NCI-H748 (cell line): Measurements from ENCODE around the gene FCGR2B.
"Not testable (repeated sequence)": the region's sequence is repeated elsewhere in the genome, so short reads cannot be mapped to it uniquely, and the experiment has no call there.

Source experiments
- DNase-seq: peaks from one replicate; lab custom pipeline; 2025; ENCODE audit not compliant: unreplicated experiment; lab: John Stamatoyannopoulos, UW

The FCGR2B gene

DNA sequence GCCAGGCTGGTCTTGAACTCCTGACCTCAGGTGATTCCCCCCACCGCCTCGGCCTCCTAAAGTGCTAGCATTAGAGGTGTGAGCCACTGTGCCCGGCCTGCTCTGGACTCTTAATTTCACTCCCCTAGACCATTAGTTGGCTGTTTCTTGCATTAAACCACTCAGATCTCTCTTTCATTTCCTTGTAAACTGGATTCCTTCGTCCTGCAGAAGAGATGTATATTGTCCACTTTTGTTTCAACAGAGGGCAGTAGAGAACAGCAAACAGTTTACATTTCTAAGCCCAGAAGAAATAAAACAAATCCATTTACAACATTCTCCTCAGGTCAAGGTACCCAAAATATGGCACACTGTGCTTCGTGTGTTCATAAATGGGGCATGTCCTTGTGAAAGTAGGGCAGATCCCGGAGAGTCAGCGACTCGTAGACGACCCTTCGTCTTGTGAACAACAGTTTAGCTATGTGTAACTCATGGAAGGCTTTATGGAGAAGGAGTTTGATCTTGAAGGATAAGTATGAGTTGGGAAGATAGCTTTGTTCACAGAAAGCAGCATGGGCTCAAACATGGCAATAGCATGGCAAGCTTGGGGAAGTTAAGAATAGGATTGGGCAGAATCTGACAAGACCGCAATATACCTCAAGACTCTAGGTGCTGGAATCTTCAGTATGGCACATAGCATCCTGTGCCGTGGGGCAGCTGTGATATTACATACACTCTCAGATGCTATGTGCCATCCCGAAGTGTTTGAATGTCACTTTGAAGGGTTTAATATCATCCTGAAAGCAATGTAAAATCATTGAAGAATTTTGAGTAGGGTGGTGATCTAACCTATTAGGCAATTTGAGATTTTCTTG, 15.2 kb upstream of the FCGR2B start:
- peak; percentile 50 for DNase-seq

GRCh38 chr1:161653541-161653940, 9.4 kb upstream of the FCGR2B start:
- DNase-seq: not testable (repeated sequence)

GRCh38 chr1:161653971-161654370, 9.0 kb upstream of the FCGR2B start:
- not testable (repeated sequence) for DNase-seq

GRCh38 chr1:161658524-161658923, 4.4 kb upstream of the FCGR2B start:
- not testable (repeated sequence) for DNase-seq

- not testable (repeated sequence) for DNase-seq
Measured at GRCh38 chr1:161661660-161662311, 1.2 kb upstream of the FCGR2B start.

GRCh38 chr1:161663569-161663968, 626 bp downstream of the FCGR2B start:
- DNase-seq: not testable (repeated sequence)

DNA sequence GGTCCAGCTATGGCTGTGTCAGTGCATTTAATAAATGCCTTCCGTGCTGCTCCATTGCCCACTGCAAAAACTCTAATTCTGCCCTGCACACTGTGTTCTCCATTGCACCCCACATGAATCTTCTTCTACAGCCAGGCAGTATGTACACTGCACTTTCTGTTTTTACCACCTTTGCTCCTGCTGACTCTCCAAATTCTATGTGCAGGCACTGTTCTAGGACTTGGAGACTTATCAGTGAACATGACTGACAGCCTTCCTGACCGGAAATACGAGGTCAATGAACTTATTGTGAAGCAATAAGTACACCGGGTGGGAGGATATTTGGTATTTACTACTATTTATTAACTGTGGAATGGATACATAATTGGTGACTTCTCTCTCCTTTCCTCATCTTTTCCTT, 1.7 kb downstream of the FCGR2B start:
- DNase-seq: not testable (repeated sequence)

GRCh38 chr1:161671045-161672020, 8.4 kb downstream of the FCGR2B start:
- not testable (repeated sequence) for DNase-seq

- DNase-seq: not testable (repeated sequence)
Measured at GRCh38 chr1:161673437-161673836, 10.5 kb downstream of the FCGR2B start.

DNA sequence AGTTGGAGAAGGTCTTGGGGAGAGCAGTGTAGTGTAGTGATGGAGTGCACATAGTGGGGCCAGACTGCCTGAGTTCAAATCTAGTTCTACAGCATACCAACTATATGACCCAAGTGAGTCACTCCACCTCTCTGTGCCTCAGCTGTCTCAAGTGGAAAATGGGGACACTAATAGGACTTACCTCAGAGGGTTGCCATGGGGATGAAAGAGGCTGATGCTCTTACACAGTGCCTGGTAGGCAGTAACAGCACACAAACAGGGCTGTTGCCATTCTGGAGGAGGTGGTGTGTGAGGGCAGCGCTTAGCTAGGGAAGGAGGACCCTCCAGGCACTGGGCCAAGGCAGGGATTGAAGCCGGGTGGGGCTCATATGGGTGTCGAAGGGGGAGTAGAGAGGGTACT, 11.5 kb downstream of the FCGR2B start:
- DNase-seq: peak; percentile 21

GRCh38 chr1:161674908-161675307, 12.0 kb downstream of the FCGR2B start:
- not testable (repeated sequence) for DNase-seq

GRCh38 chr1:161676441-161676840, 13.5 kb downstream of the FCGR2B start:
- no peak for DNase-seq

DNA sequence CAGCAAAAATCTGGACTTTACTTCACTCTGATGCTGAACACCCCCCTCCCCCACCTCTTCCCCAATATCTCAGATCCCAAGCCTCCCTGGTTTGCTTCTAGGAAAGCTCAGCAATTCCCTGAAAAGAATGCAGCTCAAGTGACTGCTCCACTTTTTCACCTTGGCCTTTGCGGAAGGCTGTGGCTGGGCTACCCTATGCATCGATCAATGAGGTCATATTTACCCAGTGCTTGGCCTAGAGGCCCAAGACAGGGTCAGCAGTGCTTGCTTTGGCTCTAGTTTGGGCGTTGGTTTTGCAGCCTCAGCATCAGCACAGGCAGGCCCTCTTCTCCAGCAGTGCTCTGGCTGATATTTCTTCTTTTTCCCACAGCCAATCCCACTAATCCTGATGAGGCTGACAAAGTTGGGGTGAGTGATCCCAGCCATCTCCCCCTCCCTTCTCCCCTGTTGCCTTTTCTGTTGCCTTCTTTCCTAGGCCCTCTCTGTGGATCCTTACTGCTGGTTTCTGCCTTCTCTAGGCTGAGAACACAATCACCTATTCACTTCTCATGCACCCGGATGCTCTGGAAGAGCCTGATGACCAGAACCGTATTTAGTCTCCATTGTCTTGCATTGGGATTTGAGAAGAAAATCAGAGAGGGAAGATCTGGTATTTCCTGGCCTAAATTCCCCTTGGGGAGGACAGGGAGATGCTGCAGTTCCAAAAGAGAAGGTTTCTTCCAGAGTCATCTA, 14.2 kb downstream of the FCGR2B start:
- no peak for DNase-seq

- no peak for DNase-seq
Measured at GRCh38 chr1:161678500-161678899, 15.6 kb downstream of the FCGR2B start.

- DNase-seq: no peak
Measured at GRCh38 chr1:161681879-161682278, 18.9 kb downstream of the FCGR2B start.

- no peak for DNase-seq
Measured at GRCh38 chr1:161688946-161689345, 26.0 kb downstream of the FCGR2B start.

DNA sequence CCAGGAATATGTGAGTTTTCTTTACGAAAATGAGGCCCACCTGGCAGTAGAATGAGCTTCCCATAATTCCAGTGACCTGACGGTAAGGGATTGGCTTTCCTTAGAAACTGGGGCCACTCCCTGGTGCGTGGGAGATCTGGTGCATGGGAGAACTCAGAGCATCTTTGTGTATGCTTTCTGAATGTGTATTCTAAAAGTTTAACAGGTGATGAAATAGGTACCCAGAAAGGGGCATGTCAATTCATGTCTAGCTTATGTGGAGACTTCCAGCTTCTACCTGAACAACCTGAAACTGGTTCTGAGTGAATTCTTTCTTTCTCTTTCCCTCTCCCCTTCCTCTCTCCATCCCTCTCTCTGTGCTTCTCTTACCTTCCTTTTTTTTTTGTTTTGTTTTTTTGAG, 28.9 kb downstream of the FCGR2B start:
- no peak for DNase-seq

DNA sequence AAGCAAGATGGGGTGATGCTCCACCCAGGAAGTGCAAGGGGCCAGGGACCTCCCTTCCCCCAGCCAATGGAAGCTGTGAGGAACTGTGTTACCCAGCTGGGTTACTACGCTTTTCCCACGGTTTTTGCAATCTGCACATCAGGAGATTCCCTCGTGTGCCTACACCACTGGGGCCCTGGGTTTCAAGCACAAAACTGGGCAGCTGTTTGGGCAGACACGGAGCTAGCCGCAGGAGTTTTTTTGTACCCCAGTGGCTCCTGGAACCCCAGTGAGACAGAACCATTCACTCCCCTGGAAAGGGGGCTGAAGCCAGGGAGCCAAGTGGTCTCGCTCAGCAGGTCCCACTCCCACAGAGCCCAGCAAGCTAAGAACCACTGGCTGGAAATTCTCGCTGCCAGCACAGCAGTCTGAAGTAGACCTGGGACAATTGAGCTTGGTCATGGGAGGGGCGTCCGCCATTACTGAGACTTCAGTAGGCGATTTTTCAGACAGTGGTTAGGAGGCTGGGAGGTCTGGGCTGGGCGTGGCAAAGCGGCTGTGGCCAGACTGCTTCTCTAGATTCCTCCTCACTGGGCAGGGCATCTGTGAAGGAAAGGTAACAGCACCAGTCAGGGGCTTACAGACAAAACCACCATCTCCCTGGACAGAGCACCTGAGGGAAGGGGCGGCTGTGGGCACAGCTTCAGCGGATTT, 30.2 kb downstream of the FCGR2B start:
- DNase-seq: peak; percentile 40

DNA sequence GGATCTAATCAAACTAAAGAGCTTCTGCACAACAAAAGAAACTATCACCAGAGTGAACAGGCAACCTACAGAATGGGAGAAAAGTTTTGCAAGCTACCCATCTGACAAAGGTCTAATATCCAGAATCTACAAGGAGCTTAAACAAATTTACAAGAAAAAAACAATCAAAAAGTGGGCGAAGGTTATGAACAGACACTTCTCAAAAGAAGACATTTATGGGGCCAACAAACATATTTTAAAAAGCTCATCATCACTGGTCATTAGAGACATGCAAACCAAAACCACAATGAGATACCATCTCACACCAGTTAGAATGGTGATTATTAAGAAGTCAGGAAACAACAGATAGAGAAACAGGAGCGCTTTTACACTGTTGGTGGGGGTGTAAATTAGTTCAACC, 35.4 kb downstream of the FCGR2B start:
- DNase-seq: not testable (repeated sequence)

DNA sequence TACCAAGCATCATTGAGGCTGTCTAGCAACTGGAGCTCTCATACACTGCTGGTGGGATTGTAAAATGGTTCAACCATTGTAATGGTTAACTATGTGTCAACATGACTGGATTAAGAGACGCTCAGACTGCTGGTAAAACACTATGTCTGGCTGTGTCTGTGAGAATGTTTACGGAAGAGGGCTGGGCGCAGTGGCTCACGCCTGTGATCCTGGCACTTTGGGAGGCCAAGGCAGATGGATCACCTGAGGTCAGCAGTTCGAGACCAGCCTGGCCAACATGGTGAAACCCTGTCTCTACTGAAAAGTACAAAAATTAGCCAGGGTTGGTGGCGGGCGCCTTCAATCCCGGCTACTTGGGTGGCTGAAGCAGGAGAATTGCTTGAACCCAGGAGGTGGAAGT, 39.3 kb downstream of the FCGR2B start:
- DNase-seq: peak; percentile 78
